HCT116 (cell line): Measurements from ENCODE around the gene REPS2.

ENCODE experiments used
- CTCF ChIP-seq, 3 experiments: fragments of 200-600 bp in 1 of 3; sonication (generic) in 1 of 3; IDR thresholded peaks in 2 of 3; conservative IDR thresholded peaks in 1 of 3; 2 replicates each; pipeline ENCODE4 v1.5.1; 2012 to 2017; ENCODE audit warnings: low read depth in 2 of 3, low read length in 2 of 3, antibody characterized with exemption in 1 of 3, borderline replicate concordance in 1 of 3, control low read depth in 1 of 3, mild to moderate bottlenecking in 1 of 3, mixed read lengths in 1 of 3, mixed run types in 1 of 3, moderate library complexity in 1 of 3; ENCODE audit not compliant: insufficient read depth in 1 of 3
- EZH2 ChIP-seq: fragments of 200-600 bp; sonication (generic); IDR thresholded peaks from 2 replicates; pipeline ENCODE4 v1.6.1; 2017; ENCODE audit warnings: antibody characterized with exemption, mixed run types
- POLR2AphosphoS5 ChIP-seq: IDR thresholded peaks from 2 replicates; pipeline ENCODE4 v1.6.1; 2011; ENCODE audit warnings: mild to moderate bottlenecking, low read depth, low read length, moderate library complexity
- REST ChIP-seq: IDR thresholded peaks from 2 replicates; pipeline ENCODE4 v1.6.1; 2012; ENCODE audit warnings: low read depth
- SP1 ChIP-seq: IDR thresholded peaks from 2 replicates; pipeline ENCODE4 v1.6.1; 2012; ENCODE audit warnings: low read depth

GRCh38 chrX:17035111-17035510 is 88.7 kb downstream of the REPS2 start:
- no peak for TF ChIP-seq REST
- TF ChIP-seq EZH2 = no peak
- TF ChIP-seq CTCF (IDR thresholded peaks at IDR 0.05 in 2 of 3, conservative IDR thresholded peaks at IDR 0.05 in 1 of 3; ENCODE audit: borderline replicate concordance in 1 of 3, insufficient read depth in 1 of 3, low read depth in 2 of 3, low read length in 2 of 3) = no peak
- no peak for TF ChIP-seq SP1
- TF ChIP-seq POLR2AphosphoS5 = no peak
